Measurements from ENCODE around the gene SDHC. TPM values are rescaled to one million over a fixed set of nuclear protein-coding genes. Genes with fewer than 3 reads are reported as not detected.

Gene SDHC
- total and polyA plus RNA-seq, 2 donors (not counting 1 experiment from before 2014, with no cell fraction given): 78.3 to 109 TPM

DNA sequence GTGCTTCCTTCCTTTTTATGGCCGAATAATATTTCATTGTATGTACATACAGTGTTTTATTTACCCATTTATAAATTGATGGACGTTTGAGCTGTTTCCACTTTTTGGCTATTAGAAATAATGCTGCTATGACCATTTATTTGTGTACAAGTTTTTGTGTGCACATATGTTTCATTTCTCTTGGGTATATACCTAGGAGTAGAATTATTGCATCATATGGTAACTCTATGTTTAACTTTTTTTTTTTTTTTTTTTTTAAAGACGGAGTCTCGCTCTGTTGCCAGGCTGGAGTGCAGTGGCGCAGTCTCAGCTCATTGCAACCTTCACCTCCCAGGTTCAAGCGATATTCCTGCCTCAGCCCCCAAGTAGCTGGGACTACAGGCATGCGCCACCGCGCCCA is 19.0 kb downstream of the SDHC start:
- no peak overlapping the region for H2AFZ ChIP-seq (ENCODE audit: insufficient read depth, low read depth, low read length, poor library complexity, severe bottlenecking)
- Mint-ChIP-seq H3K4me1 (no peaks in the 10 kb centered on the region), H3K4me3 (no peak overlapping the region), H3K27me3 (no peaks in the 10 kb centered on the region), H3K27ac (no peak overlapping the region), H3K9me3 (ENCODE audit: insufficient read depth) (no peaks in the 10 kb centered on the region)
- H3K4me3 ChIP-seq (ENCODE audit: control extremely low read depth in 1 of 5, extremely low read depth in 1 of 5, insufficient read depth in 1 of 5, low read depth in 2 of 5, low read length in 4 of 5): no peak overlapping the region
- H3K9me3 ChIP-seq (ENCODE audit: control extremely low read depth in 1 of 3, control insufficient read depth in 2 of 3, insufficient read depth in 1 of 3, low read length in 2 of 3): no peaks in the 10 kb centered on the region
- H4K20me1 ChIP-seq (ENCODE audit: control insufficient read depth, insufficient read depth, low read length, poor library complexity, severe bottlenecking): no peaks in the 10 kb centered on the region
- 97% methylated on average over 7 of the region's 9 CpGs for WGBS (ENCODE audit: insufficient coverage)
- ATAC-seq (ENCODE audit: low read depth) (no peak), DNase-seq (no peak)
- intact Hi-C loops (cut with micrococcal nuclease): no loop called here
- H3K79me2 ChIP-seq (ENCODE audit: control insufficient read depth, insufficient read depth, low read length): peaks cover 8% of the 10 kb centered on the region
- ChIA-PET POLR2A (no interaction called here), CTCF (interaction anchor here (1.5 kb wide), 1 partner anchor 107 kb away, joined by 4 read pairs; the partner anchor contains the start of gene TOMM40L)
- TF ChIP-seq, protein P1, sequence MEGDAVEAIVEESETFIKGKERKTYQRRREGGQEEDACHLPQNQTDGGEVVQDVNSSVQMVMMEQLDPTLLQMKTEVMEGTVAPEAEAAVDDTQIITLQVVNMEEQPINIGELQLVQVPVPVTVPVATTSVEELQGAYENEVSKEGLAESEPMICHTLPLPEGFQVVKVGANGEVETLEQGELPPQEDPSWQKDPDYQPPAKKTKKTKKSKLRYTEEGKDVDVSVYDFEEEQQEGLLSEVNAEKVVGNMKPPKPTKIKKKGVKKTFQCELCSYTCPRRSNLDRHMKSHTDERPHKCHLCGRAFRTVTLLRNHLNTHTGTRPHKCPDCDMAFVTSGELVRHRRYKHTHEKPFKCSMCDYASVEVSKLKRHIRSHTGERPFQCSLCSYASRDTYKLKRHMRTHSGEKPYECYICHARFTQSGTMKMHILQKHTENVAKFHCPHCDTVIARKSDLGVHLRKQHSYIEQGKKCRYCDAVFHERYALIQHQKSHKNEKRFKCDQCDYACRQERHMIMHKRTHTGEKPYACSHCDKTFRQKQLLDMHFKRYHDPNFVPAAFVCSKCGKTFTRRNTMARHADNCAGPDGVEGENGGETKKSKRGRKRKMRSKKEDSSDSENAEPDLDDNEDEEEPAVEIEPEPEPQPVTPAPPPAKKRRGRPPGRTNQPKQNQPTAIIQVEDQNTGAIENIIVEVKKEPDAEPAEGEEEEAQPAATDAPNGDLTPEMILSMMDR (IDR thresholded peaks at IDR 0.05): no peak
- TF ChIP-seq EZH2 (IDR thresholded peaks at IDR 0.05; ENCODE audit: borderline replicate concordance, insufficient read depth, low read depth, low read length, poor library complexity, severe bottlenecking): no peak
- H3K27me3 ChIP-seq (replicated peaks in 1 of 4; ENCODE audit: control extremely low read depth in 1 of 4, control insufficient read depth in 3 of 4, insufficient read depth in 4 of 4, low read length in 3 of 4): no peaks in the 10 kb centered on the region
- H3K9ac ChIP-seq (ENCODE audit: low read length): no peak overlapping the region
- H3K4me2 ChIP-seq (replicated peaks; ENCODE audit: low read depth, low read length, poor library complexity, severe bottlenecking): no peak overlapping the region
- no peak overlapping the region for H3K27ac ChIP-seq (ENCODE audit: low read length in 2 of 2)
- peaks cover 0 to 76% of the 10 kb centered on the region in 2 experiments for H3K36me3 ChIP-seq (replicated peaks in 1 of 2; ENCODE audit: control extremely low read depth in 1 of 2, control insufficient read depth in 1 of 2, extremely low read depth in 1 of 2, insufficient read depth in 2 of 2, low read length in 1 of 2)
- H3K4me1 ChIP-seq (ENCODE audit: control insufficient read depth in 2 of 2, insufficient read depth in 2 of 2, low read length in 2 of 2): no peaks in the 10 kb centered on the region

- Histone ChIP-seq H4K20me1 (ENCODE audit: control insufficient read depth, insufficient read depth, low read length, poor library complexity, severe bottlenecking) (no peaks in the 10 kb centered on the region), H3K4me1 (ENCODE audit: control insufficient read depth in 2 of 2, insufficient read depth in 2 of 2, low read length in 2 of 2) (no peaks in the 10 kb centered on the region), H3K9me3 (ENCODE audit: control extremely low read depth in 1 of 3, control insufficient read depth in 2 of 3, insufficient read depth in 1 of 3, low read length in 2 of 3) (no peaks in the 10 kb centered on the region), H2AFZ (ENCODE audit: insufficient read depth, low read depth, low read length, poor library complexity, severe bottlenecking) (no peak overlapping the region), H3K9ac (ENCODE audit: low read length) (no peak overlapping the region), H3K27me3 (replicated peaks in 1 of 4; ENCODE audit: control extremely low read depth in 1 of 4, control insufficient read depth in 3 of 4, insufficient read depth in 4 of 4, low read length in 3 of 4) (no peaks in the 10 kb centered on the region), H3K4me2 (replicated peaks; ENCODE audit: low read depth, low read length, poor library complexity, severe bottlenecking) (no peak overlapping the region), H3K36me3 (replicated peaks in 1 of 2; ENCODE audit: control extremely low read depth in 1 of 2, control insufficient read depth in 1 of 2, extremely low read depth in 1 of 2, insufficient read depth in 2 of 2, low read length in 1 of 2) (peaks cover 0 to 66% of the 10 kb centered on the region in 2 experiments), H3K79me2 (ENCODE audit: control insufficient read depth, insufficient read depth, low read length) (peaks cover 8% of the 10 kb centered on the region), H3K27ac (ENCODE audit: low read length in 2 of 2) (no peak overlapping the region), H3K4me3 (ENCODE audit: control extremely low read depth in 1 of 5, extremely low read depth in 1 of 5, insufficient read depth in 1 of 5, low read depth in 2 of 5, low read length in 4 of 5) (no peak overlapping the region)
- WGBS (ENCODE audit: insufficient coverage): 100% methylated on average over 3 of the region's 3 CpGs
- ChIA-PET CTCF (interaction anchor here (1.5 kb wide), 1 partner anchor 46 kb away, joined by 3 read pairs; no protein-coding TSS in a partner anchor), POLR2A (no interaction called here)
- no peaks in the 10 kb centered on the region for H3K27me3 Mint-ChIP-seq
- H3K4me3 Mint-ChIP-seq: no peak overlapping the region
- DNase-seq (no peak), ATAC-seq (ENCODE audit: low read depth) (no peak)
- no peak overlapping the region for H3K27ac Mint-ChIP-seq
- no peaks in the 10 kb centered on the region for H3K4me1 Mint-ChIP-seq
- intact Hi-C loops (cut with micrococcal nuclease): no loop called here
- H3K9me3 Mint-ChIP-seq (ENCODE audit: insufficient read depth): no peaks in the 10 kb centered on the region
- TF ChIP-seq, protein P1 (IDR thresholded peaks at IDR 0.05): no peak
- no peak for TF ChIP-seq EZH2 (IDR thresholded peaks at IDR 0.05; ENCODE audit: borderline replicate concordance, insufficient read depth, low read depth, low read length, poor library complexity, severe bottlenecking)
These were observed 21.6 kb downstream of the SDHC start for GRCh38 chr1:161335796-161336195.

Measured in B cell (primary cell).